ENCODE results near the gene PRR22. TPM values are rescaled to one million over a fixed set of nuclear protein-coding genes. Genes with fewer than 3 reads are reported as not detected.

The PRR22 gene
- total RNA-seq, 1 donor from 2014 or later, result 0.62 TPM

DNA sequence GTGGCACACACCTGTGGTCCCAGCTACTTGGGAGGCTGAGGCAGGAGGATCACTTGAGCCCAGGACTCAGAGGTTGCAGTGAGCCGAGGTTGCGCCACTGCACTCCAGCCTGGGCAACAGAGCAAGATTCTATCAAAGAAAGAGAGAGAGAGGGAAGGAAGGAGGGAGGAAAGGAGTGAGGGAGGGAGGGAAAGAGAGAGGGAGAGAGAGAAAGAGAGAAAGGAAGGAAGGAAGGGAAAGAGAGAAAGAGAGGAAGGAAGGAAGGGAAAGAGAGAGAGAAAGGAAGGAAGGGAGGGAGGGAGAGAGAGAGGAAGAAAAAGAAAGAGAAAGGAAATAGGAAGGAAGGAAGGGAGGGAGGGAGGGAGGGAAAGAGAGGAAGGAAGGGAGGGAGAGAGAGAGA lies 32.7 kb upstream of the PRR22 start:
- no peak for ATAC-seq (ENCODE audit: poor library complexity)
- DNase-seq, result no peak
- intact Hi-C loops (cut with DNase I), result no loop called here

DNA sequence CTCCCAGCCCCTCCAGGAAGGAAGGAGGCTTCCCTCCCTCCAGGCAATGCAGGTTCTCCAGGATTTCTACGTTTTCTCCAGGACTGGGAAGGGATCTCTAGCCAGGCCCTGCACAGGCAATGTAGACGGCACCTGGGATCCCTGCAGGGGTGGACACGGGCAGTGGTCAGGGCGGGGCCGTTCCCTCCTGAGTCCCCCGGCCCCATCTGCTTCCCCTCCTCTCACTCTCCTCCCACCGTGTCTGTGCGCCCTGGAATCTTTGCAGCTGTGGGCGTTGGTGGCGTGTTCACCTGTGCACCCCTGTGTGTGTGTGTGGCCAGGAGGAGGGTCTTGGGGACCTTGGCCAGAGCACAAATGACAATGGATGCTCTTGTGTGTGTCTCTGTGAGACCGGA lies 30.3 kb upstream of the PRR22 start:
- DNase-seq, result no peak
- intact Hi-C loops (cut with DNase I), result no loop called here
- no peak for ATAC-seq (ENCODE audit: poor library complexity)

DNA sequence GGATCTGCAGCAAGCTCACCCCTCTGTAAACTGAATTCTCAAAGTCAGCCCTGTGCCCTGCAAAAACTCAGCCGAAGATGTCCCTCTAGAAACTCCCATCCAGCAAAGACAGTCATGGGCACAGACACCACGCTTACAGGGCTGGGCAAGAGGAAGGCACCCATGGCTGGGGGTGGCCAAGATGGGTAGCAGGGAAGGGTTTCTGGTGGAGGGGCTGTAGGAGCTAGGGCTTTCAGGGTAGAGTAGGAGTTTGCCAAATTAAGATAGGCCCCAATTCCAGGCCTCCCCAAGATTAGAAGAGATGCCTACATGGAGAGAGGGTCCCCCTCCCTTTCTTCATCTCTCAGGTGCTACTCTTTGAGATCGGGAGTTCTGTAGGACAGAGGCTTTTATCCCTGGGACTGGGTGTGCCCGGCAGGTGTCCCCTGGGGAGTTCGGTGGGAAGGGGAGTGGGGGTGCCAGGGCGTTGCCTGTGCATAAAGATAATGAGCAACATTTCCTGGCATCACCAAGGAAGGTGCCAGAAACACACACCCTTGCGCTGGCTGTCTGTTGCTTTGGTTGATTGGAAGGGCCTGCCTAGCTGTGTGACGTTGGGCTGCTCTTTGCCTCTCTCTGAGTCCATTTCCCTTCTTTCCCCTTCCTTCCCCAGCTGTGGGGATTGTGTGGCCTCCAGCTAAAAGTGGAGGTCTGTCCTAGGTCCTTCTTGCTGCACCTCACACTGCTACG lies 29.7 kb upstream of the PRR22 start:
- no peak for ATAC-seq (ENCODE audit: poor library complexity)
- intact Hi-C loops (cut with DNase I), result no loop called here
- no peak for DNase-seq

- DNase-seq, result no peak
- ATAC-seq (ENCODE audit: poor library complexity), result no peak
- intact Hi-C loops (cut with DNase I), result no loop called here
These were observed 26.6 kb upstream of the PRR22 start for GRCh38 chr19:5811117-5811516.

DNA sequence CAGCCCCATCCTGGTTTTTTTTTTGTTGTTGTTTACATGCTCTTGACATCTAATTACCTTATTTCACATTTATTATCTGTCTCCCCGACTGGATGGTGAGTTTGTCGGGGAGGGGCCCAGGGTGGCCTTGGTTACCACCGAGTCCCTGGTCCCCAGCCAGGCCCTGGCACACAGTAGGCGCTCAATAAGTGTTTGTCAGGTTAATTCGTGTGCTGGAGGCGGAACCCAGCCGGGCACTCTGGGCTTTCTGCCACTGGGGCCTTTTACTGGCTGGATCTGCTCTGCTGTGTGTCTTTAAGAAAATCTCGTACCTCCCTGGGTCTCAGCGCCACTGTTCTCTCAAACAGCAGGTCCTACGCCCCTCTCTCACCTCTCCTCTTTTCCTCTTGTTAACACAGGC lies 24.9 kb upstream of the PRR22 start:
- ATAC-seq (ENCODE audit: poor library complexity) (no peak), DNase-seq (no peak)
- intact Hi-C loops (cut with DNase I), result no loop called here

DNA sequence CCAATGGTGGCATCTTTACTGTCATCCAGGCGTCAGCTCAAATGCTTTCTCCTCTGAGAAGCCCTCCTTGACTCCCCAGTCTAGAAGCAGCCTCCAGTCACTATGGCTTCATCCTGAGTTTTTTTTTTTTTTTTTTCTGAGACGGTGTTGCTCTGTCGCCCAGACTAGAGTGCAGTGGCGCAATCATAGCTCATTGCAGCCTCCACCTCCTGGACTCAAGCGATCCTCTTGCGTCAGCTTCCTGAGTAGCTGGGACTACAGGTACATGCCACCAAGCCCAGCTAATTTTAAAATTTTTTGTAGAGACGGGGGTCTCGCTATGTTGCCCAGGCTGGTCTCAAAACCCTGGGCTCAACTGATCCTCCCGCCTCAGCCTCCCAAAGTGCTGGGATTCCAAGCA lies 24.5 kb upstream of the PRR22 start:
- ATAC-seq (ENCODE audit: poor library complexity) (no peak), DNase-seq (no peak)
- intact Hi-C loops (cut with DNase I), result no loop called here

GRCh38 chr19:5808120-5808816 lies 23.7 kb upstream of the PRR22 start:
- intact Hi-C loops (cut with DNase I), result no loop called here
- no peak for ATAC-seq (ENCODE audit: poor library complexity)
- DNase-seq, result no peak

GRCh38 chr19:5806905-5807304 lies 22.4 kb upstream of the PRR22 start:
- intact Hi-C loops (cut with DNase I), result no loop called here
- no peak for ATAC-seq (ENCODE audit: poor library complexity)
- no peak for DNase-seq

GRCh38 chr19:5806133-5806489 lies 21.6 kb upstream of the PRR22 start:
- DNase-seq, result no peak
- intact Hi-C loops (cut with DNase I), result no loop called here
- ATAC-seq (ENCODE audit: poor library complexity), result no peak

GRCh38 chr19:5805462-5806132 lies 21.1 kb upstream of the PRR22 start:
- peak; percentile 76 for DNase-seq
- intact Hi-C loops (cut with DNase I), result no loop called here
- peak; percentile 76 for ATAC-seq (ENCODE audit: poor library complexity)

DNA sequence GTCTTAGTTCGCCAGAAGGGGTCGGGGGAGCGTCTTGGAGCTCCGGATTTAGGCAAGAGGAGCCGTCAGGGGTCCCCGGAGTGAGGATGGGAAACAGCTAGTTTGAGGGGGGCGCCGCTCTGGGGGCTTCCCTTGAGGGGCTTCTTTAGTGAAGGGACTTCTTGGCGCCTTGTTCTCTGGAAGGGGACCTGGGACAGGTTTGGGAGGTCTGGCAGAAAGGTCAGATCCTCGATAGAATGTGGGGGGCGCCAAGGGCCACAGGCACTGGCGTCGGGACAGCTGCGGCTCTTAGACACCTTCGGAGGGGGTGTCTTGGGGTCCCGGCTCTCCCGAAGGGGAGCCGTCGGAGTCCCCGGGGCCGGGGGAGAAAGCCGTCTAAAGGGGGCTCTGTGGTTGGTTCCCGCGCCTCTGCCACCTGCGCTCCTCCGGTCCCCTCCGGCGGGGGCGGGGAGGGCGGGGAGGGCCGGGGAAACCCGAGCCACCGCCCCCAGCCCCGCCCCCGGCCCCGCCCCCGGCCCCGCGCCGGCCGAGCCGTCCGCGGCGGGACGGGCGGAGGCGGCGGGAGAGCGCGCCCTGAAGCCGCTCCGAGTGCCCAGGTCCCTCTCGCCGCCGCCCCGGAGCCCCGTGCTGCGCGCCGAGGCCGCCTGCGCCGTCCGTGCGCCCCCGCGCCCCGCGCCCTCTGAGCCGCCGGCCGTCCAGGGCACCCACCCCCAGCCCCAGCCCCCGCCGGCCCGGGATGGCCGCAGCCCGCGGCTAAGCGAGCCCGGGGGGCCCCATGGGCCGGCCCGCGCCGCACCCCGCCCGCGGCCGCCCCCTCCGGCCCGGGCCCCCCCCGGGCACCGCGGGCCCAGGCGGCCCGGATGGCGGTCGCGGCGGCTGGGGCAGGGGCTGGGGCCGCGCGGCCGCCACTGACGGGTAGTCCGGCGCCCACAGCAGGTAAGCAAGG lies 20.2 kb upstream of the PRR22 start, which contains the start of gene NRTN:
NRTN (plus strand) TSS at position 552 of the 946 bp plus-strand sequence. CDS start 19,099 bp downstream, outside the sequence.
- ATAC-seq (ENCODE audit: poor library complexity) (peak; percentile 70), DNase-seq (no peak)
- intact Hi-C loops (cut with DNase I), result loop anchor here (5.0 kb wide), 1 partner anchor 88 kb away; no protein-coding TSS in a partner anchor

DNA sequence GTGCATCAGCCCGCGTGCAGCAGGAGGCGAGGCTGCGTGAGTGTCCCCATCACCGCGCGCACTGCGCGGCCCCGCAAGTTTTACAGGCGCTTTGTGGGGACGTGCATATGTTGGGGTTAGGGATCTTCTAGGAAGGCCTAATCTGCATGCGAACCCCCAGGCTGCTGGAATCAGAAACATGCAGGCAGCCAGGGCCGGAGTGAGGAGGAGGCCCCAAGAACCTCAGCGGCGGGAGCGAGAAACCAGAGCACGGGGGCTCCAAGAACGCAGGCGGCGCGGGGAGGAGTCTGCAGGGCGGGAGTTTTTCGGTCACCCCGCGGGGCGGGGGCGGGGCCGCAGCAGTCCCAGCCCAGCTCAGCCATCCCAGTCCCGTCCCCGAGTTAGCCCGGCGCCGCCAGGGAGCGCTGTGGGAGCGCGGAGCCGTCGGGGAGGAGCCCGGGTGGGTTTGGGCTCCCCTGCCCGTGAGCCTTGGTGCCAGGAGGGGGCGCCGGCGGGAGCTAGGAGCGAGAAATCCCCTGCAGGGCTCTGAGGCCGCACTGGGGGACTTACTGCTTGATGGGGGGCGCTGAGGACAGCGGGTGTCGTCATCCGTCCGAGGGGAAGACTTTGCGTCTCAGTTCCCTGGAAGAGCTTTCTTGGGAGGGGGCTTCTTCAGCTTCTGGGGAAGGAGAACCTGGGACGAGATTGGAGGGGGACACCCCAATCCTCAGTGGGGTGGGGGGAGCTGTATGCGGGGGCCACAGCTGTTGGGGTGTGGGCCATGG lies 19.4 kb upstream of the PRR22 start:
- DNase-seq, result peak; percentile 91
- peak; percentile 89 for ATAC-seq (ENCODE audit: poor library complexity)
- intact Hi-C loops (cut with DNase I), result loop anchor here (5.0 kb wide), 1 partner anchor 88 kb away; no protein-coding TSS in a partner anchor

- DNase-seq (no peak), ATAC-seq (ENCODE audit: poor library complexity) (no peak)
- intact Hi-C loops (cut with DNase I), result loop anchor here (5.0 kb wide), 1 partner anchor 89 kb away; no protein-coding TSS in a partner anchor
These were observed 18.9 kb upstream of the PRR22 start for GRCh38 chr19:5803441-5803751.

DNA sequence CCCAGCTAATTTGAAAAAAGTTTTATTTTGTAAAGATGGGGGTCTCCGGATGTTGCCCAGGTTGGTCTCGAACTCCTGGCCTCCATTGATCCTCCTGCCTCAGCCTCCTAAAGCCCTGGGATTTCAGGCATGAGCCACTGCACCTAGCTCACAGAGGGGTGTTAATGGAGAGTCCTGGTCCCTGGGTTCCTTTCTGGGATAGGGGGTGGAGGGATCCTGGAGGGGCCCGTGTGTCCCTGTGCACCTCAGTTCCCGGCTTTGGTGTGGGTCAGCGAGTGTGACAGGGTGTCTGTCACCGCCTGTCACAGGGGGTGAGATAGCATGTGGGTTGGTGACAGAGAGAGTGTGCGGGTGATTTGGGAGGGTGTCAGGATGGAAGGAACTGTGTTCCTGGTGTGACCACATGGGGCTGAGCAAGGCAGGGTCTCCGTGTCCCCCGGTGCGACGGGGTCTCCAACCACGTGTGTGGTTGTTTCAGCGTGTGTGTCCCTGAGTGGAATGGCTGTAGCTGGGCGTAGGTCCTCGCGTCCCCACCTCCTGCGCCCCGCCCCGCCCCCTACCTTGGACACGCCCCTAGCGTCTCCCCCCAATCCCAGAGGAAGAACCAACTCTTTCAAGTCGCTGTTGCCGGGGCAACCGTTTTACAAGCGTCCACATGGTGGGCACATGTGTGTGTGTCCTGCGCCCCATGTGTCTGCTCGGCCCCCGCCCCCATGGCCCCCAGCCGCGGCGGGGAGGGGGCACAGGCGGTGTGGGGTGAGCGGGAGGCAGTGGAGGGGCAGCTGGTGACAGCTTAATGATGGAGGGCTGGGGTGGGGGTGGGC lies 17.5 kb upstream of the PRR22 start:
- ATAC-seq (ENCODE audit: poor library complexity) (no peak), DNase-seq (no peak)
- intact Hi-C loops (cut with DNase I), result loop anchor here (5.0 kb wide), 1 partner anchor 90 kb away; no protein-coding TSS in a partner anchor

DNA sequence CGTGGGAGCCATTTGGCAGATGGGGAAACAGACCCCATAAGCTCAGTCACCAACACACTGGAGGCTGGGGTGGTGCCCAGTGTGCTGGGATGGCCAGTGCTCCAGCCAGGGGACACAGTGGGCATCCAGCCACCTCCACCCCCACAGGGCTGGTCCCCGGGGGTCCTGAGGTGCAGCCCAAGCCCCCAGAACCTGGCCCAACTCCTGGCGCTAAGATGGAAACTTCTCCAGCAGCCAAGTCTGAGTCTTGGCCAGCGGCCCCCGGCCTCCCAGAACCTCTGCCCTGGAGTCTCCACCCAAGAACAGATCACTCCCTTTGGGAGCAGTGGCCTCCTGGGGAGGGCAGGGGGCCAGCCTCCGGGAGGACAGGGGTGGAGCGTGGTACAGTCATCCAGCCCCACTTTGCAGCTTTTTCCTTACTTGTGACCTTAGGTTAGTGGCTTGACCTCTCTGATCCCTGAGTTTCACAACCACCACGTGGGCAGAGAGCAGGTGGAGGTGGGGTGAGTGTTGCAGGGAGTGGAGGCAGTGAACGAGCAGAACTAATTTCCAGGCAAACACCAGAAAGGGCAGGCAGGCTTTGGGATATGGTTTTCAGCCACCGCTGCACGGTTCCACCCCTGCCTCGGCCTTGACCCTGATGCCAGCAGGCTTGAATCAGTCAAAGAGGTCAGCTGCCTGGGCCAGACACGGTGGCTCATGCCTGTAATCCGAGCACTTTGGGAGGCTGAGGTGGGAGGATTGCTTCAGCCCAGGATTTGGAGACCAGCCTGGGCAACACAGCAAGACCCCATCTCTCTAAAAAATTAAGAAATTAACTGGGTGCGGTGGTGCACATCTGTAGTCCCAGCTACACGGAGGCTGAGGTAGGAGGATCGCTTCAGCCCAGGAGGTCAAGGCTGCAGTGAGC lies 16.1 kb upstream of the PRR22 start:
- ATAC-seq (ENCODE audit: poor library complexity), result no peak
- intact Hi-C loops (cut with DNase I), result loop anchor here (5.0 kb wide), 1 partner anchor 92 kb away; no protein-coding TSS in a partner anchor

More for the DNA sequence above, 16.1 kb upstream of the PRR22 start:
- DNase-seq, result no peak

All from Right ventricle myocardium superior (tissue), 1 donor.